Keratinocyte (primary cell): ENCODE results near the gene SHROOM1.

ENCODE experiments used
- CTCF ChIP-seq, 3 experiments: IDR thresholded peaks in 1 of 3; conservative IDR thresholded peaks in 1 of 3; optimal IDR thresholded peaks in 1 of 3; 2 replicates in 2 of 3; 3 replicates in 1 of 3; pipeline versions ENCODE3 to v1.5.1; 2011; ENCODE audit warnings: low read length in 3 of 3, mild to moderate bottlenecking in 3 of 3, moderate library complexity in 2 of 3, control low read depth in 1 of 3, inconsistent platforms in 1 of 3; ENCODE audit not compliant: insufficient read depth in 2 of 3; ENCODE audit errors: extremely low read depth in 1 of 3
- EZH2 ChIP-seq: IDR thresholded peaks from one replicate; pipeline ENCODE4 v1.6.1; 2012; ENCODE audit warnings: inconsistent platforms, mild to moderate bottlenecking, low read length, moderate library complexity

DNA sequence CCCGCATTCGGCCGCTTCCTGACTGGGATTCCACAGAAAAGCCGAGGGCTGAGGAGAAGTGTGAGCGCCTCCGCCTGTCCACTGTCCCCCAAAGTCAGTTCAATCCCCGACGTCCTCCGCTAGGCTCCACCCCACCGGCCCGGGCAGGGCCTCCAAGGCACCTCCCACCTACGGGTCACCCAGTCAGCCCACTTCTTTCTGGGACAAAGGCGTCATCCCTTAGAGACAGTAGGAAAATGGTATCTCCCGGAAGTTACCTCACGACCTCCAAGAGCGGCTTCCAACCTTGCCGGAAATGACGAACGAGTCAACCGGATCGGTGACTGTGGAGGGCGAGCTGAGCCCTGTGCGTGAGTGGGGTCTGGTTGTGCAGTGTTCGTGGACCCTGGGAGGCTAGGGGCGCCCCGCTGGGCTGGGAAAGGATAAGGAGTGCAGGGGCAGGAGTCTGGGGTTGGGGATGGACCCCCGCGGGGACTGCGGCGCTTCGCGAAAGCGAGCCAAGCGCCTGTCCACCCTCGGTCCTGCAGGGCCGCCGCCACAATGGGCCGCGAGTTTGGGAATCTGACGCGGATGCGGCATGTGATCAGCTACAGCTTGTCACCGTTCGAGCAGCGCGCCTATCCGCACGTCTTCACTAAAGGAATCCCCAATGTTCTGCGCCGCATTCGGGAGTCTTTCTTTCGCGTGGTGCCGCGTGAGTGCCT is 36.0 kb upstream of the SHROOM1 start, which contains the start of the genes GDF9 and UQCRQ:
- TF ChIP-seq CTCF (optimal IDR thresholded peaks at IDR 0.05 in 1 of 3, IDR thresholded peaks at IDR 0.05 in 1 of 3, conservative IDR thresholded peaks at IDR 0.05 in 1 of 3; ENCODE audit: extremely low read depth in 1 of 3, insufficient read depth in 2 of 3, low read length in 3 of 3) (peak in 2 of 3 experiments; percentile 10 to 63), EZH2 (no peak)
